Heart left ventricle (tissue), 16 donors: ENCODE results near the gene C4BPB. TPM values are rescaled to one million over a fixed set of nuclear protein-coding genes. Genes with fewer than 3 reads are reported as not detected.

ENCODE experiments used
- ATAC-seq, 4 donors: fragments of 200-7000 bp; cut with Tn5 transposase; one replicate each; pipeline ENCODE4 v1.9.1; 2020 to 2022; ENCODE audit warnings: moderate library complexity in 4 of 4, mild to moderate bottlenecking in 3 of 4, moderate number of reproducible peaks in 1 of 4
- DNase-seq, 5 donors: peaks; one replicate each; pipeline ENCODE4 v3.0.0-alpha.2; 2020
- H3K27ac ChIP-seq, 12 donors: fragments of 200-600 bp; sonication (generic) in 4 of 12; one replicate each; pipeline versions ENCODE4 v1.5.0 to v1.8.0; 2016 to 2022; ENCODE audit warnings: mild to moderate bottlenecking in 2 of 12
- H3K27me3 ChIP-seq, 9 donors: fragments of 200-600 bp; sonication (generic) in 2 of 9; one replicate each; pipeline versions ENCODE4 v1.5.1 to v1.8.0; 2016 to 2022; ENCODE audit warnings: mild to moderate bottlenecking in 3 of 9
- H3K36me3 ChIP-seq, 9 donors: fragments of 200-600 bp; sonication (generic) in 2 of 9; one replicate each; pipeline versions ENCODE4 v1.5.0 to v1.8.0; 2018 to 2022; ENCODE audit warnings: mild to moderate bottlenecking in 2 of 9
- H3K4me1 ChIP-seq, 12 donors: fragments of 200-600 bp; sonication (generic) in 4 of 12; one replicate each; pipeline versions ENCODE4 v1.5.0 to v1.8.0; 2016 to 2022; ENCODE audit warnings: mild to moderate bottlenecking in 3 of 12
- H3K4me3 ChIP-seq, 12 donors: fragments of 200-600 bp; sonication (generic) in 4 of 12; one replicate each; pipeline versions ENCODE4 v1.5.0 to v1.8.0; 2017 to 2022; ENCODE audit warnings: mild to moderate bottlenecking in 9 of 12, moderate library complexity in 4 of 12
- H3K9me3 ChIP-seq, 12 donors: fragments of 200-600 bp; sonication (generic) in 4 of 12; one replicate each; pipeline versions ENCODE4 v1.5.0 to v1.8.0; 2016 to 2022; ENCODE audit warnings: mild to moderate bottlenecking in 1 of 12
- POLR2A ChIP-seq, 2 donors: fragments of 450-650 bp; IDR thresholded peaks; one replicate each; pipeline ENCODE4 v1.6.1; 2017; ENCODE audit warnings: antibody characterized with exemption in 2 of 2, mild to moderate bottlenecking in 2 of 2, moderate library complexity in 2 of 2
- WGBS, 4 donors: extraction: QIAGEN DNeasy Blood & Tissue Kit in 2 of 4; methylation state at CpG; one replicate each; pipeline versions ENCODE4 v1.1.5 to v1.1.7; 2013 to 2018; 5-methylcytosine and 5-hydroxymethylcytosine counted together
- intact Hi-C, 10 donors: fragments of 100-400 bp; cut with DNase I; formaldehyde crosslinking; loops; one replicate each; pipeline versions ENCODE4 v1.11.1 to v1.14.2; 2022
- polyA plus RNA-seq, 2 donors: library from polyadenylated mRNA; stranded (reverse); fragments of 200-250 nt; gene quantifications; one replicate each; pipeline ENCODE4 v1.2.3, GENCODE V29; 2013
- total RNA-seq, 9 donors: library from RNA; depleted of rRNA in 2 of 9; stranded (reverse); fragments of >200 nt in 2 of 9; fragmentation: NEBNext Ultra II Directional in 3 of 9; extraction: Animal tissue kit (Norgen Biotek cat#: 25700) in 3 of 9; gene quantifications; one replicate each; pipeline versions ENCODE4 v1.1.0 to v1.2.4, GENCODE V29; 2016 to 2023
- TF ChIP-seq, protein P1 (sequence below), 12 donors: fragments of 200-600 bp; sonication (generic) in 4 of 12; IDR thresholded peaks; one replicate each; pipeline versions ENCODE4 v1.5.0 to v1.8.0; 2018 to 2022; ENCODE audit warnings: antibody characterized with exemption in 12 of 12, mild to moderate bottlenecking in 5 of 12
- donor health status: ischemic (EF 13 %, LVEDD 7.1; RV severe dilation, severe dysfunction).
- donor health status: healthy with polysubstance abuse.
- donor health status: DM: no; HTN: yes; CAD: no.
- donor health status: DM: no; HTN: no; CAD: no.
- donor health status: ischemic (EF 25% LVEDD 6.9; RV normal size, moderate dysfunction).
- donor health status: ischemic (EF 25% LVEDD 5.7; RV mildly dilated, moderate dysfunction).
- donor health status: healthy.
- donor health status: DM: yes; HTN: yes; CAD: no.
- donor health status: ischemic (EF 35%, LVEDD 5.7; RV mildly dilated, moderate dysfunction).
- donor health status: nonischemic (EF 11% LVEDD 7.7; RV severe dilation, severe dysfunction).
- donor health status: DM: yes; HTN: yes; CAD: no.
- donor health status: PGD.
- donor health status: ischemic (EF 29% LVEDD 5.4; RV normal size, mild dysfunction).
- donor health status: nonischemic (EF 23%, LVEDD 6.1; RV moderate dilation, normal function).

The C4BPB gene
- total and polyA plus RNA-seq, 11 donors: 0.20 to 3.3 (median 1.3) TPM; not detected in 8

- H3K4me3 ChIP-seq: no peak overlapping the region
- H3K27ac ChIP-seq: no peak overlapping the region
- peaks cover 3 to 60% (median 42%) of the 10 kb centered on the region in 12 donors for H3K4me1 ChIP-seq
- TF ChIP-seq POLR2A (IDR thresholded peaks at IDR 0.05): no peak
- TF ChIP-seq, protein P1, sequence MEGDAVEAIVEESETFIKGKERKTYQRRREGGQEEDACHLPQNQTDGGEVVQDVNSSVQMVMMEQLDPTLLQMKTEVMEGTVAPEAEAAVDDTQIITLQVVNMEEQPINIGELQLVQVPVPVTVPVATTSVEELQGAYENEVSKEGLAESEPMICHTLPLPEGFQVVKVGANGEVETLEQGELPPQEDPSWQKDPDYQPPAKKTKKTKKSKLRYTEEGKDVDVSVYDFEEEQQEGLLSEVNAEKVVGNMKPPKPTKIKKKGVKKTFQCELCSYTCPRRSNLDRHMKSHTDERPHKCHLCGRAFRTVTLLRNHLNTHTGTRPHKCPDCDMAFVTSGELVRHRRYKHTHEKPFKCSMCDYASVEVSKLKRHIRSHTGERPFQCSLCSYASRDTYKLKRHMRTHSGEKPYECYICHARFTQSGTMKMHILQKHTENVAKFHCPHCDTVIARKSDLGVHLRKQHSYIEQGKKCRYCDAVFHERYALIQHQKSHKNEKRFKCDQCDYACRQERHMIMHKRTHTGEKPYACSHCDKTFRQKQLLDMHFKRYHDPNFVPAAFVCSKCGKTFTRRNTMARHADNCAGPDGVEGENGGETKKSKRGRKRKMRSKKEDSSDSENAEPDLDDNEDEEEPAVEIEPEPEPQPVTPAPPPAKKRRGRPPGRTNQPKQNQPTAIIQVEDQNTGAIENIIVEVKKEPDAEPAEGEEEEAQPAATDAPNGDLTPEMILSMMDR (IDR thresholded peaks at IDR 0.05): no peak
- DNase-seq (no peak), ATAC-seq (no peak)
- no peaks in the 10 kb centered on the region for H3K9me3 ChIP-seq
- peaks cover 0 to 59% (median 17%) of the 10 kb centered on the region in 9 donors for H3K36me3 ChIP-seq
- no peaks in the 10 kb centered on the region for H3K27me3 ChIP-seq
- intact Hi-C loops: no loop called here
- WGBS, 4 donors: 74 to 88% (median 82%) methylated on average over 2 of the region's 2 CpGs
These were observed 43.2 kb upstream of the C4BPB start for GRCh38 chr1:207045453-207045852.

- TF ChIP-seq, protein P1 (IDR thresholded peaks at IDR 0.05): no peak
- TF ChIP-seq POLR2A (IDR thresholded peaks at IDR 0.05): no peak
- WGBS, 4 donors: 57 to 87% (median 82%) methylated on average over 1 of the region's 1 CpG
- Histone ChIP-seq H3K36me3 (peaks cover 0 to 59% (median 17%) of the 10 kb centered on the region in 9 donors), H3K4me1 (peaks cover 3 to 75% (median 54%) of the 10 kb centered on the region in 12 donors), H3K27ac (no peak overlapping the region), H3K27me3 (no peaks in the 10 kb centered on the region), H3K9me3 (no peaks in the 10 kb centered on the region), H3K4me3 (peak overlapping the region in 1 of 12 donors; percentile 3)
- ATAC-seq (no peak), DNase-seq (no peak)
- intact Hi-C loops: no loop called here
These were observed 41.2 kb upstream of the C4BPB start for GRCh38 chr1:207047505-207047904.

DNA sequence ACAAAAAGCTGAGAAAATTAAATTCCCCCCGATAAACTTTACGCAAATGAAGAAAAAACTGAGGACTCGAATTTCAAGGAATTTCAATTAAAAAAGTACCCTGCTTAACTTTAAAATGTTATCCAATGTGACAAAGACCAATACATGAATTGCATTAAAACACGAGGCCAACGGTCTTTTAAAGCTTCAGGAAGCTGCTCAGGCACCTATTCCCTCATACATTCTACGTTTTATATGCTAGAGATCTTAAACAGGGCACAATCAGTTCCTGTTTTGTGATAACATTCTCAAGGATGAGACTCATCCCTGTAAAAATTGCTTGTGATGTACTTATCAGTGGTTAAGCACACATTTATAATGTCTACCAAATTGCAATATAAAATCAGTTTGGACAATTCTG, 40.6 kb upstream of the C4BPB start:
- no peaks in the 10 kb centered on the region for H3K9me3 ChIP-seq
- no peak for DNase-seq
- peaks cover 3 to 77% (median 54%) of the 10 kb centered on the region in 12 donors for H3K4me1 ChIP-seq
- WGBS, 4 donors: 72 to 81% (median 77%) methylated on average over 6 of the region's 6 CpGs
- intact Hi-C loops: no loop called here
- no peak for TF ChIP-seq POLR2A (IDR thresholded peaks at IDR 0.05)
- TF ChIP-seq, protein P1 (IDR thresholded peaks at IDR 0.05): no peak
- no peak for ATAC-seq
- H3K4me3 ChIP-seq: no peak overlapping the region
- H3K36me3 ChIP-seq: peaks cover 0 to 59% (median 17%) of the 10 kb centered on the region in 9 donors
- H3K27me3 ChIP-seq: no peaks in the 10 kb centered on the region
- no peak overlapping the region for H3K27ac ChIP-seq

GRCh38 chr1:207049054-207049453, 39.6 kb upstream of the C4BPB start:
- H3K9me3 ChIP-seq: no peaks in the 10 kb centered on the region
- intact Hi-C loops: no loop called here
- 84 to 91% (median 88%) methylated on average over 4 of the region's 4 CpGs for WGBS, 4 donors
- H3K27ac ChIP-seq: peak overlapping the region in 1 of 12 donors; percentile 92
- DNase-seq: no peak
- H3K36me3 ChIP-seq: peaks cover 0 to 53% (median 17%) of the 10 kb centered on the region in 9 donors
- ATAC-seq: no peak
- TF ChIP-seq, protein P1 (IDR thresholded peaks at IDR 0.05): no peak
- TF ChIP-seq POLR2A (IDR thresholded peaks at IDR 0.05): no peak
- no peaks in the 10 kb centered on the region for H3K27me3 ChIP-seq
- peaks cover 3 to 79% (median 55%) of the 10 kb centered on the region in 12 donors for H3K4me1 ChIP-seq
- H3K4me3 ChIP-seq: peak overlapping the region in 1 of 12 donors; percentile 77
